GM12878 (cell line): ENCODE data around the gene CCDC91.

Source experiments
- CTCF ChIP-seq, 3 experiments: IDR thresholded peaks in 2 of 3; conservative IDR thresholded peaks in 1 of 3; 2 replicates each; pipeline ENCODE4 v1.5.1; 2011; ENCODE audit warnings: low read depth in 3 of 3, low read length in 3 of 3, mild to moderate bottlenecking in 3 of 3, control low read depth in 2 of 3, moderate library complexity in 2 of 3, inconsistent platforms in 1 of 3, mixed read lengths in 1 of 3; ENCODE audit not compliant: control insufficient read depth in 2 of 3, insufficient read depth in 1 of 3; ENCODE audit errors: extremely low read depth in 1 of 3
- EZH2 ChIP-seq: IDR thresholded peaks from 2 replicates; pipeline ENCODE4 v1.6.1; 2012; ENCODE audit warnings: low read depth, mild to moderate bottlenecking, control low read depth, inconsistent platforms, low read length, borderline replicate concordance; ENCODE audit not compliant: control insufficient read depth
- JUND ChIP-seq: IDR thresholded peaks from 2 replicates; pipeline ENCODE4 v1.6.1; 2012; ENCODE audit warnings: low read depth, mild to moderate bottlenecking, low read length, improper control_type of control experiment, moderate library complexity
- NRF1 ChIP-seq: conservative IDR thresholded peaks from 2 replicates; pipeline ENCODE4 v1.6.1; 2011; ENCODE audit warnings: mild to moderate bottlenecking, low read depth, low read length, improper control_type of control experiment
- POU2F2 ChIP-seq: IDR thresholded peaks from 3 replicates; pipeline ENCODE4 v1.6.1; 2011; ENCODE audit warnings: low read depth, mild to moderate bottlenecking, low read length, borderline replicate concordance
- ZBED1 ChIP-seq: IDR thresholded peaks from 2 replicates; pipeline ENCODE4 v1.6.1; 2016; ENCODE audit warnings: borderline replicate concordance

- TF ChIP-seq ZBED1 (no peak), EZH2 (no peak), POU2F2 (no peak), NRF1 (no peak), JUND (no peak), CTCF (IDR thresholded peaks at IDR 0.05 in 2 of 3, conservative IDR thresholded peaks at IDR 0.05 in 1 of 3; ENCODE audit: control insufficient read depth in 2 of 3, extremely low read depth in 1 of 3, insufficient read depth in 1 of 3, low read depth in 3 of 3, low read length in 3 of 3) (no peak)
Observed at GRCh38 chr12:28144532-28144931, 45.7 kb upstream of the CCDC91 start.
